H1 (cell line): ENCODE results near the gene PEX5L. TPM values are rescaled to one million over a fixed set of nuclear protein-coding genes. Genes with fewer than 3 reads are reported as not detected.
A peak's percentile ranks its signal among the peaks of the same experiment; 100 is the strongest.

ENCODE experiments used
- CTCF ChIA-PET: fragments of 300-600 bp; sonication (Branson Sonifier 250); formaldehyde crosslinking; loops from one replicate; lab custom pipeline; 2021; ENCODE audit not compliant: partially characterized antibody; lab: Charles Lee
- POLR2A ChIA-PET: fragments of 300-600 bp; sonication (Branson Sonifier 250); formaldehyde crosslinking; loops from one replicate; lab custom pipeline; 2021; ENCODE audit warnings: inconsistent platforms; ENCODE audit not compliant: partially characterized antibody; lab: Charles Lee
- DNase-seq, 2 experiments: peaks; one replicate each; pipeline versions ENCODE4 v3.0.0 to v3.0.0-alpha.2; 2010 to 2022; ENCODE audit warnings: low spot score in 2 of 2, low read depth in 1 of 2, mixed read lengths in 1 of 2
- FAIRE-seq: peaks from 2 replicates; lab custom pipeline; 2011; peaks lifted over from hg19 to GRCh38; lab: Jason Lieb, UNC
- H2AFZ ChIP-seq: 2 replicates; pipeline ENCODE4 v1.8.1; 2012; ENCODE audit warnings: low read length, inconsistent platforms
- H2AK5ac ChIP-seq: 2 replicates; pipeline ENCODE4 v1.6.1; 2013; ENCODE audit warnings: low read depth, low read length
- H2BK120ac ChIP-seq: replicated peaks from 2 replicates; pipeline ENCODE3; 2013; ENCODE audit warnings: low read depth, low read length, inconsistent platforms
- H2BK12ac ChIP-seq: 2 replicates; pipeline ENCODE4 v1.6.1; 2013; ENCODE audit warnings: low read depth, low read length
- H2BK15ac ChIP-seq: 2 replicates; pipeline ENCODE4 v1.6.1; 2013; ENCODE audit warnings: low read length
- H2BK20ac ChIP-seq: 2 replicates; pipeline ENCODE4 v1.6.1; 2013; ENCODE audit warnings: low read length
- H2BK5ac ChIP-seq: 2 replicates; pipeline ENCODE4 v1.6.1; 2013; ENCODE audit warnings: low read depth, low read length
- H3K14ac ChIP-seq: 2 replicates; pipeline ENCODE4 v1.6.1; 2013; ENCODE audit warnings: inconsistent platforms; ENCODE audit not compliant: insufficient read length
- H3K18ac ChIP-seq: 2 replicates; pipeline ENCODE4 v1.6.1; 2013; ENCODE audit warnings: low read length; ENCODE audit errors: extremely low read depth
- H3K23ac ChIP-seq: 2 replicates; pipeline ENCODE4 v1.6.1; 2013; ENCODE audit warnings: inconsistent platforms; ENCODE audit not compliant: insufficient read length
- H3K23me2 ChIP-seq: 2 replicates; pipeline ENCODE4 v1.6.1; 2013; ENCODE audit warnings: low read depth, low read length
- H3K27ac ChIP-seq: 2 replicates; pipeline ENCODE4 v1.6.1; 2011; ENCODE audit warnings: low read depth, low read length, inconsistent platforms
- H3K27me3 ChIP-seq, 4 experiments: replicated peaks in 1 of 4; 1 replicate in 1 of 4; 2 replicates in 3 of 4; pipeline versions ENCODE4 v1.6.1 to v1.8.1; 2011 to 2013; ENCODE audit warnings: low read length in 3 of 4, mild to moderate bottlenecking in 3 of 4, inconsistent platforms in 2 of 4, mixed read lengths in 2 of 4, moderate library complexity in 1 of 4; ENCODE audit not compliant: control insufficient read depth in 3 of 4, insufficient read depth in 3 of 4; ENCODE audit errors: extremely low read depth in 1 of 4
- H3K36me3 ChIP-seq, 4 experiments: 2 replicates each; pipeline versions ENCODE4 v1.6.1 to v1.8.1; 2011 to 2013; ENCODE audit warnings: mild to moderate bottlenecking in 4 of 4, low read length in 3 of 4, moderate library complexity in 2 of 4, control low read depth in 1 of 4, inconsistent platforms in 1 of 4; ENCODE audit not compliant: insufficient read depth in 4 of 4, control insufficient read depth in 2 of 4
- H3K4ac ChIP-seq: replicated peaks from 2 replicates; pipeline ENCODE3; 2013; ENCODE audit warnings: low read length, low read depth, mixed read lengths, inconsistent platforms; ENCODE audit not compliant: insufficient read length
- H3K4me1 ChIP-seq, 4 experiments: replicated peaks in 1 of 4; 1 replicate in 1 of 4; 2 replicates in 3 of 4; pipeline versions ENCODE4 v1.6.1 to v1.8.1; 2011 to 2013; ENCODE audit warnings: low read length in 3 of 4, inconsistent platforms in 2 of 4, mixed read lengths in 1 of 4; ENCODE audit not compliant: insufficient read depth in 4 of 4, control insufficient read depth in 3 of 4
- H3K4me2 ChIP-seq, 2 experiments: 2 replicates each; pipeline versions ENCODE4 v1.6.1 to v1.8.1; 2011 to 2013; ENCODE audit warnings: low read depth in 2 of 2, low read length in 2 of 2, control low read depth in 1 of 2, inconsistent platforms in 1 of 2, mild to moderate bottlenecking in 1 of 2; ENCODE audit not compliant: insufficient read depth in 1 of 2
- H3K4me3 ChIP-seq, 4 experiments: fragments of 200-600, 300-600 bp in 1 of 4; sonication (generic), shearing (Covaris generic), sonication (Bioruptor Twin) in 1 of 4; 2 replicates each; pipeline versions ENCODE4 v1.5.1 to v1.8.1; 2011 to 2016; ENCODE audit warnings: low read length in 4 of 4, low read depth in 3 of 4, control low read depth in 2 of 4, inconsistent platforms in 2 of 4, mild to moderate bottlenecking in 2 of 4, mixed read lengths in 1 of 4, moderate library complexity in 1 of 4; ENCODE audit not compliant: insufficient read depth in 2 of 4; ENCODE audit errors: extremely low read depth in 1 of 4
- H3K56ac ChIP-seq: replicated peaks from 2 replicates; pipeline ENCODE3; 2013; ENCODE audit warnings: low read depth, mild to moderate bottlenecking, mixed read lengths, low read length, inconsistent platforms; ENCODE audit not compliant: insufficient read length
- H3K79me1 ChIP-seq: 2 replicates; pipeline ENCODE4 v1.6.1; 2013; ENCODE audit warnings: low read depth, low read length, control low read depth
- H3K79me2 ChIP-seq, 2 experiments: 2 replicates each; pipeline versions ENCODE4 v1.6.1 to v1.8.1; 2012 to 2013; ENCODE audit warnings: low read length in 2 of 2, mild to moderate bottlenecking in 2 of 2, inconsistent platforms in 1 of 2; ENCODE audit not compliant: insufficient read depth in 2 of 2, control insufficient read depth in 1 of 2
- H3K9ac ChIP-seq, 4 experiments: replicated peaks in 1 of 4; 1 replicate in 1 of 4; 2 replicates in 3 of 4; pipeline versions ENCODE4 v1.6.1 to v1.8.1; 2011 to 2013; ENCODE audit warnings: low read depth in 3 of 4, low read length in 3 of 4, control low read depth in 2 of 4, mild to moderate bottlenecking in 2 of 4, moderate library complexity in 2 of 4, inconsistent platforms in 1 of 4; ENCODE audit errors: extremely low read depth in 1 of 4
- H3K9me3 ChIP-seq, 2 experiments: 2 replicates each; pipeline versions ENCODE4 v1.6.1 to v1.8.1; 2012 to 2013; ENCODE audit warnings: mild to moderate bottlenecking in 2 of 2, moderate library complexity in 2 of 2, control low read depth in 1 of 2, inconsistent platforms in 1 of 2, low read depth in 1 of 2, low read length in 1 of 2, mixed read lengths in 1 of 2; ENCODE audit not compliant: insufficient read depth in 2 of 2
- H4K20me1 ChIP-seq, 2 experiments: replicated peaks in 1 of 2; 2 replicates each; pipeline versions ENCODE3 to v1.8.1; 2011 to 2013; ENCODE audit warnings: inconsistent platforms in 2 of 2, low read length in 2 of 2, mild to moderate bottlenecking in 1 of 2; ENCODE audit not compliant: insufficient read depth in 2 of 2, control insufficient read depth in 1 of 2
- H4K5ac ChIP-seq: 2 replicates; pipeline ENCODE4 v1.6.1; 2013; ENCODE audit warnings: low read length, low read depth, mixed read lengths, inconsistent platforms; ENCODE audit not compliant: insufficient read length
- H4K8ac ChIP-seq: 2 replicates; pipeline ENCODE4 v1.8.0; 2013; ENCODE audit warnings: mild to moderate bottlenecking, moderate library complexity, low read length, inconsistent platforms; ENCODE audit not compliant: insufficient read depth; ENCODE audit errors: extremely low read depth
- H4K91ac ChIP-seq: replicated peaks from 2 replicates; pipeline ENCODE3; 2013; ENCODE audit warnings: low read length, mixed read lengths, inconsistent platforms; ENCODE audit not compliant: insufficient read length
- ATF2 ChIP-seq: IDR thresholded peaks from 2 replicates; pipeline ENCODE4 v1.6.1; 2012; ENCODE audit warnings: low read length, inconsistent platforms
- SIN3A ChIP-seq, 2 experiments: IDR thresholded peaks in 1 of 2; conservative IDR thresholded peaks in 1 of 2; 2 replicates each; pipeline ENCODE4 v1.6.1; 2011 to 2012; ENCODE audit warnings: low read length in 2 of 2, improper control_type of control experiment in 1 of 2, low read depth in 1 of 2, mild to moderate bottlenecking in 1 of 2
- SUZ12 ChIP-seq: fragments of 200-600 bp; sonication (generic); IDR thresholded peaks from 2 replicates; pipeline ENCODE4 v1.6.1; 2012; ENCODE audit warnings: mild to moderate bottlenecking, inconsistent platforms, low read length, moderate library complexity, mixed read lengths
- USF2 ChIP-seq: IDR thresholded peaks from 2 replicates; pipeline ENCODE4 v1.6.1; 2011; ENCODE audit warnings: low read length, improper control_type of control experiment
- WGBS, 2 experiments: shearing (Covaris generic) in 1 of 2; methylation state at CpG; one replicate each; pipeline versions ENCODE4 v1.1.6 to v1.1.7; 2013 to 2015; ENCODE audit warnings: low lambda C conversion rate in 2 of 2, mixed read lengths in 2 of 2, inconsistent platforms in 1 of 2, low coverage in 1 of 2, missing lambda C conversion rate in 1 of 2; ENCODE audit not compliant: insufficient replicate concordance in 2 of 2, insufficient coverage in 1 of 2, insufficient read length in 1 of 2; ENCODE audit errors: extremely low coverage in 1 of 2, missing lambda C conversion rate in 1 of 2; 5-methylcytosine and 5-hydroxymethylcytosine counted together
- polyA plus RNA-seq, 7 experiments: library from polyadenylated mRNA; depleted of rRNA in 3 of 7; stranded (reverse) in 5 of 7; unstranded in 2 of 7; fragments of >200 nt in 5 of 7; fragments of 200-250 nt in 2 of 7; gene quantifications; 1 replicate in 5 of 7; 2 replicates in 1 of 7; 4 replicates in 1 of 7; pipeline versions ENCODE4 v1.2.1 to v1.2.3, GENCODE V29; 2011 to 2013; ENCODE audit warnings: missing spikeins in 2 of 7, mixed read lengths in 2 of 7
- total RNA-seq: library from RNA; stranded (reverse); fragmentation: NEBNext Ultra II Directional; extraction: Animal tissue kit (Norgen Biotek cat#: 25700); gene quantifications from 2 replicates; pipeline ENCODE4 v1.2.1, GENCODE V29; 2021

The PEX5L gene
- total and polyA plus RNA-seq, 2 of the 8 experiments (the other 6 are each of a cell fraction or from before 2014, with no cell fraction given): 0.80 to 4.2 TPM

- DNase-seq: no peak
- POLR2A ChIA-PET: no interaction called here
Measured at GRCh38 chr3:179842061-179842460, 194.7 kb downstream of the PEX5L start.

More at GRCh38 chr3:179842061-179842460, 194.7 kb downstream of the PEX5L start:
- Histone ChIP-seq H3K4ac (no peak overlapping the region), H3K4me2 (0 out of 4 replicates have a peak overlapping the region, but pooled peaks of 1 of the 2 experiments have one; percentile 9), H3K18ac (no peak overlapping the region), H3K36me3 (no peaks in the 10 kb centered on the region), H3K14ac (no peak overlapping the region), H3K79me1 (no peaks in the 10 kb centered on the region), H2BK12ac (no peak overlapping the region), H2BK120ac (no peak overlapping the region), H3K4me3 (no peak overlapping the region), H3K27me3 (no peaks in the 10 kb centered on the region), H3K23me2 (no peaks in the 10 kb centered on the region), H2BK20ac (no peak overlapping the region), H4K20me1 (no peaks in the 10 kb centered on the region), H3K79me2 (no peaks in the 10 kb centered on the region), H3K9ac (no peak overlapping the region), H2BK5ac (no peak overlapping the region), H3K23ac (no peak overlapping the region), H3K9me3 (no peaks in the 10 kb centered on the region), H2BK15ac (no peak overlapping the region), H4K5ac (no peak overlapping the region), H2AFZ (no peak overlapping the region), H4K8ac (no peak overlapping the region)
- FAIRE-seq: peak; percentile 63
- CTCF ChIA-PET: interaction anchor here (1.2 kb wide), 1 partner anchor 10 kb away, joined by 3 read pairs; no protein-coding TSS in a partner anchor
- TF ChIP-seq SIN3A (conservative IDR thresholded peaks at IDR 0.05 in 1 of 2, IDR thresholded peaks at IDR 0.05 in 1 of 2; ENCODE audit: low read depth in 1 of 2, low read length in 2 of 2) (0 out of 4 replicates have a peak, but pooled peaks of 1 of the 2 experiments have one; percentile 37), USF2 (no peak), SUZ12 (no peak), ATF2 (no peak)
- TF ChIP-seq, all 59 proteins: peak for 1
- Histone ChIP-seq H3K4me1 (no peaks in the 10 kb centered on the region), H4K91ac (no peak overlapping the region), H2AK5ac (no peak overlapping the region), H3K27ac (no peak overlapping the region), H3K56ac (no peak overlapping the region)
- WGBS, 2 experiments: 17% methylated on average over 3 of the region's 3 CpGs; no CpG with 5 or more reads in 1 of the 2 experiments
